Measurements from ENCODE around the gene RAB11FIP4. TPM values are rescaled to one million over a fixed set of nuclear protein-coding genes. Genes with fewer than 3 reads are reported as not detected.

Gene RAB11FIP4
- total RNA-seq, 1 donor from 2014 or later, result 103 TPM

- peak overlapping the region; percentile 20 for H3K4me3 Mint-ChIP-seq (ENCODE audit: unreplicated experiment)
- peaks cover 39% of the 10 kb centered on the region for H3K4me1 Mint-ChIP-seq (ENCODE audit: low read depth, unreplicated experiment)
- TF ChIP-seq, protein P1, sequence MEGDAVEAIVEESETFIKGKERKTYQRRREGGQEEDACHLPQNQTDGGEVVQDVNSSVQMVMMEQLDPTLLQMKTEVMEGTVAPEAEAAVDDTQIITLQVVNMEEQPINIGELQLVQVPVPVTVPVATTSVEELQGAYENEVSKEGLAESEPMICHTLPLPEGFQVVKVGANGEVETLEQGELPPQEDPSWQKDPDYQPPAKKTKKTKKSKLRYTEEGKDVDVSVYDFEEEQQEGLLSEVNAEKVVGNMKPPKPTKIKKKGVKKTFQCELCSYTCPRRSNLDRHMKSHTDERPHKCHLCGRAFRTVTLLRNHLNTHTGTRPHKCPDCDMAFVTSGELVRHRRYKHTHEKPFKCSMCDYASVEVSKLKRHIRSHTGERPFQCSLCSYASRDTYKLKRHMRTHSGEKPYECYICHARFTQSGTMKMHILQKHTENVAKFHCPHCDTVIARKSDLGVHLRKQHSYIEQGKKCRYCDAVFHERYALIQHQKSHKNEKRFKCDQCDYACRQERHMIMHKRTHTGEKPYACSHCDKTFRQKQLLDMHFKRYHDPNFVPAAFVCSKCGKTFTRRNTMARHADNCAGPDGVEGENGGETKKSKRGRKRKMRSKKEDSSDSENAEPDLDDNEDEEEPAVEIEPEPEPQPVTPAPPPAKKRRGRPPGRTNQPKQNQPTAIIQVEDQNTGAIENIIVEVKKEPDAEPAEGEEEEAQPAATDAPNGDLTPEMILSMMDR (IDR thresholded peaks at IDR 0.05; ENCODE audit: partially characterized antibody, unreplicated experiment), result no peak
- H3K27me3 Mint-ChIP-seq (ENCODE audit: unreplicated experiment), result peaks cover 14% of the 10 kb centered on the region
- no peak for DNase-seq
- no peaks in the 10 kb centered on the region for H3K36me3 Mint-ChIP-seq (ENCODE audit: unreplicated experiment)
- peak overlapping the region; percentile 66 for H3K27ac Mint-ChIP-seq (ENCODE audit: unreplicated experiment)
- H3K9me3 Mint-ChIP-seq (ENCODE audit: unreplicated experiment), result peaks cover 13% of the 10 kb centered on the region
These were observed 23.6 kb downstream of the RAB11FIP4 start for GRCh38 chr17:31415004-31415454.

- Mint-ChIP-seq H3K4me1 (ENCODE audit: low read depth, unreplicated experiment) (peaks cover 36% of the 10 kb centered on the region), H3K27ac (ENCODE audit: unreplicated experiment) (peak overlapping the region; percentile 88), H3K4me3 (ENCODE audit: unreplicated experiment) (peak overlapping the region; percentile 46), H3K36me3 (ENCODE audit: unreplicated experiment) (no peaks in the 10 kb centered on the region), H3K9me3 (ENCODE audit: unreplicated experiment) (peaks cover 12% of the 10 kb centered on the region), H3K27me3 (ENCODE audit: unreplicated experiment) (peaks cover 14% of the 10 kb centered on the region)
- DNase-seq, result no peak
- TF ChIP-seq, protein P1 (IDR thresholded peaks at IDR 0.05; ENCODE audit: partially characterized antibody, unreplicated experiment), result no peak
These were observed 24.4 kb downstream of the RAB11FIP4 start for GRCh38 chr17:31415640-31416502.

GRCh38 chr17:31416503-31416923 lies 25.0 kb downstream of the RAB11FIP4 start:
- H3K9me3 Mint-ChIP-seq (ENCODE audit: unreplicated experiment), result peaks cover 12% of the 10 kb centered on the region
- H3K27me3 Mint-ChIP-seq (ENCODE audit: unreplicated experiment), result peaks cover 14% of the 10 kb centered on the region
- TF ChIP-seq, protein P1 (IDR thresholded peaks at IDR 0.05; ENCODE audit: partially characterized antibody, unreplicated experiment), result no peak
- peak overlapping the region; percentile 46 for H3K4me3 Mint-ChIP-seq (ENCODE audit: unreplicated experiment)
- peak overlapping the region; percentile 88 for H3K27ac Mint-ChIP-seq (ENCODE audit: unreplicated experiment)
- H3K36me3 Mint-ChIP-seq (ENCODE audit: unreplicated experiment), result no peaks in the 10 kb centered on the region
- peak; percentile 76 for DNase-seq
- H3K4me1 Mint-ChIP-seq (ENCODE audit: low read depth, unreplicated experiment), result peaks cover 34% of the 10 kb centered on the region

DNA sequence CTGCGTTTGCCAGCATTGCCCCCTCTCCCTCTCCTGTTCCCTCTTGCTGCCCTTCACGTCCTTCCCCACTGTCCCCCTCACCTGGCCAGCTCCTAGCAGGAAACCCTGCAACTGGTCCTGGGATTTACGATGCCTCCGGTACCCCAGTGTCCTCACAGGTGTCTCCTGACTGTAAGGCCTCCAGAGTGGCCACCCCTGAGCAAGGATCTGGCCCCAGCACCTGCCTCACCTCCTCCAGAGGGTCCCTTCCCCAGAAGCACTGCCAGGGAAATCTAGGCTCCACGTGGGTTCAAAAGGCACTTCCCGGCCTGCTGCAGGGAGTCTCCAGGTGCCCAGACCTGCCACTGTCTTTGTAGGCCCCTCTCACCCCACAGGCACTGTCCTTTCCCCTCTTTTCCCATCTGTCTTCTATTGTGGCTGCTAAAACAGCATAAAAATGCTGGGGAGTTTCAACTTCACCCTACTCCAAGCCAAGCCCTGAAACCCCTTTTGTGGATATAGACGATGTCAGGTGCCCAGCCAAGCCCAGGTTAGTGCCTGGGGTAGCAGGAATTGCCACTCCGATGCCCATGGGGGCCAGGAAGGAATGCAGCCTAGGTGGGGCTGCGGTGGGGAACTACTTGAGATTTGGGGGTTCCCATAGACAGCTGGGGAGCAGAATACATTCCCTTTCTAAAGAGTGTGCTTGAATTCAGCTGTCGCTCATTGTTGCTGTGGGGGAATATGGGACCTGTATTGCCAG lies 25.7 kb downstream of the RAB11FIP4 start:
- Mint-ChIP-seq H3K4me3 (ENCODE audit: unreplicated experiment) (no peak overlapping the region), H3K9me3 (ENCODE audit: unreplicated experiment) (peaks cover 14% of the 10 kb centered on the region), H3K4me1 (ENCODE audit: low read depth, unreplicated experiment) (peaks cover 34% of the 10 kb centered on the region), H3K36me3 (ENCODE audit: unreplicated experiment) (peaks cover 2% of the 10 kb centered on the region), H3K27ac (ENCODE audit: unreplicated experiment) (peak overlapping the region; percentile 88), H3K27me3 (ENCODE audit: unreplicated experiment) (peaks cover 14% of the 10 kb centered on the region)
- TF ChIP-seq, protein P1 (IDR thresholded peaks at IDR 0.05; ENCODE audit: partially characterized antibody, unreplicated experiment), result no peak
- DNase-seq, result no peak

Data from glutamatergic neuron (in vitro differentiated cells).